Left ventricle myocardium inferior (tissue), 1 donor: ENCODE results near the gene KCNJ13. TPM values are rescaled to one million over a fixed set of nuclear protein-coding genes. Genes with fewer than 3 reads are reported as not detected.

Source experiments
- DNase-seq: peaks from one replicate; pipeline ENCODE4 v3.0.0-alpha.2; 2020
- H3K27ac ChIP-seq: fragments of 200-600 bp; replicated peaks from 2 replicates; pipeline ENCODE4 v1.8.0; 2021
- H3K27me3 ChIP-seq: fragments of 200-600 bp; 2 replicates; pipeline ENCODE4 v1.8.0; 2021; ENCODE audit warnings: low read depth
- H3K36me3 ChIP-seq: fragments of 200-600 bp; 2 replicates; pipeline ENCODE4 v1.8.0; 2021
- H3K4me1 ChIP-seq: fragments of 200-600 bp; 2 replicates; pipeline ENCODE4 v1.8.0; 2021
- H3K4me3 ChIP-seq: fragments of 200-600 bp; 2 replicates; pipeline ENCODE4 v1.8.0; 2021; ENCODE audit warnings: mild to moderate bottlenecking, moderate library complexity
- H3K9me3 ChIP-seq: fragments of 200-600 bp; replicated peaks from 2 replicates; pipeline ENCODE4 v1.8.0; 2021
- CTCF ChIP-seq: fragments of 200-600 bp; IDR thresholded peaks from 2 replicates; pipeline ENCODE4 v1.8.0; 2021; ENCODE audit warnings: antibody characterized with exemption, mild to moderate bottlenecking, borderline replicate concordance
- intact Hi-C: fragments of 100-400 bp; cut with micrococcal nuclease; formaldehyde crosslinking; loops from one replicate; pipeline ENCODE4 v1.11.0; 2022
- total RNA-seq: library from RNA; stranded (reverse); fragmentation: NEBNext Ultra II Directional; extraction: Animal tissue kit (Norgen Biotek cat#: 25700); gene quantifications from one replicate; pipeline ENCODE4 v1.2.1, GENCODE V29; 2021
- donor health status: DM: no; HTN: yes; CAD: no; lungs with severe emphysema.

KCNJ13 gene
- total RNA-seq, 1 donor from 2014 or later: not detected

DNA sequence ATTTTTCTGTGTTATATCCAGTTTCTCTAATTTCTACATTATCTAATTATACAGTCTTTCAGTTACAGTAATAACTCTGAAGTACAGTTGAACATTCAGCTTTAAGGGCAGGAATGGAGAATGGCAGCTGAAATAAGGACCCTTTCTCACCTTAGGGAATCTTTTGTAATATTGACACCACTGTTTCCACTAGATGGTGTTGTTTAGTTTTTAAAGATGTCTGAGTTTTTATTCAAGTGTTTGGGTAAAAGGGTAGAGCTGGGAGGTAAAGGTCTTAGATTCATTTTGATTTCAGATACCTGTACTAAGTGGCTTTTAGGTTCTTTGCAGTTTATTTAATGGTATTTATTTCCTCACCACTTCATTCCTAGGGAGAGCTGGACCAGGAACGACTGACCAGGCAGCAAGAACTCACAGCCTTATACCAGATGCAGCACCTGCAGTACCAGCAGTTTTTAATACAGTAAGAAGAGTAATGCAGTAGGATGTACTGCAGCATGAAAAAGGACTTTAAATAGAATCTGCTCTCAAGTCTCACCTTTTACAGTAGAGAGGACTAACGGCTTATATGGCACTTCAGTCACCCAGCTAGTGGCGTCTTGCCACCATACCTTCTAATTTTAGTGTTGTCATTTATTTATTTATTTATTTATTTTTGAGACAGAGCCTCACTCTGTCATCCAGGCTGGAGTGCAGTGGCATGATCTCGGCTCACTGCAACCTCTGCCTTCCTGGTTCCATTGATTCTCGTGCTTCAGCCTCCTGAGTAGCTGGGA, 33.2 kb upstream of the KCNJ13 start:
- peak; percentile 17 for DNase-seq
- intact Hi-C loops: no loop called here
- peak overlapping the region; percentile 62 for H3K27ac ChIP-seq

DNA sequence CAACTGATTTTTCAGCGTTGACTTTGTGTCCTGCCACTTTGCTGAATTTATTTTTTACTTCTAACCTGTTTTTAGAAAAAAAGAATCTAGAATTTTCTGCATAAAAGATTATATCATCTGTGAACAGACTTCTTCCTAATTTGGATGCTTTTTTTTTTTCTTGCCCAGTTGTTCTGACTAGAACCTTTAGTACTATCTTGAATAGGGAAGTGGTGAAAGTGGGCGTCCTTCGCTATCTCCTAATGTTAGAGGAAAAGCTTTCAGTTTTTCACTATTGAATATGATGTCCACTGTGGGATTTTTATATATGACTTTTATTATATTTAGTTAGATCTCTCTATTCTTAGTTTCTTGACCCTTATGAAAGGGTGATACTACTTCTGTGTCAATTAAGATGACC, 25.7 kb upstream of the KCNJ13 start:
- DNase-seq: no peak
- Histone ChIP-seq H3K36me3 (peaks cover 41% of the 10 kb centered on the region), H3K27ac (no peak overlapping the region), H3K4me1 (no peaks in the 10 kb centered on the region), H3K9me3 (peaks cover 17% of the 10 kb centered on the region), H3K27me3 (no peaks in the 10 kb centered on the region), H3K4me3 (no peak overlapping the region)
- TF ChIP-seq CTCF: no peak
- intact Hi-C loops: no loop called here

More for the DNA sequence above, 33.2 kb upstream of the KCNJ13 start:
- Histone ChIP-seq H3K9me3 (no peaks in the 10 kb centered on the region), H3K4me3 (no peak overlapping the region), H3K4me1 (peaks cover 20% of the 10 kb centered on the region), H3K27me3 (no peaks in the 10 kb centered on the region), H3K36me3 (peaks cover 78% of the 10 kb centered on the region)
- TF ChIP-seq CTCF: no peak

DNA sequence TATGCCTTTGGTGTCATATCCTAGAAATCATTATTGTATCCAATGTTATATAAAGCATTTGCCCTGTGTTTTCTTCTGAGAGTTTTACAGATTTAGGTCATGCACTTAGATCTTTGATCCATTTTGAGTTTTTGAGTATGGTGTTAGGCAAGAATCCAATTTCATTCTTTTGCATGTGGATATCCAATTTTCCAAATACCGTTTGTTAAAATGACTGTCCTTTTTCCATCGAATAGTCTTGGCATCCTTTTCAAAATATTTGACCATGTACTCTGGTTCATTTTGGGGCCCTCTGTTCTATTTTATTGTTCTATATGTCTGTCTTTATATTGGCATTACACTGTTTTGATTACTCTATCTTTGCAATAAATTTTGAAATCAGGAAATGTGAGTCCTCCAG, 23.8 kb upstream of the KCNJ13 start:
- Histone ChIP-seq H3K27me3 (no peaks in the 10 kb centered on the region), H3K4me3 (no peak overlapping the region), H3K27ac (no peak overlapping the region), H3K4me1 (no peaks in the 10 kb centered on the region), H3K36me3 (peaks cover 52% of the 10 kb centered on the region), H3K9me3 (peaks cover 17% of the 10 kb centered on the region)
- TF ChIP-seq CTCF: no peak
- intact Hi-C loops: no loop called here
- no peak for DNase-seq

DNA sequence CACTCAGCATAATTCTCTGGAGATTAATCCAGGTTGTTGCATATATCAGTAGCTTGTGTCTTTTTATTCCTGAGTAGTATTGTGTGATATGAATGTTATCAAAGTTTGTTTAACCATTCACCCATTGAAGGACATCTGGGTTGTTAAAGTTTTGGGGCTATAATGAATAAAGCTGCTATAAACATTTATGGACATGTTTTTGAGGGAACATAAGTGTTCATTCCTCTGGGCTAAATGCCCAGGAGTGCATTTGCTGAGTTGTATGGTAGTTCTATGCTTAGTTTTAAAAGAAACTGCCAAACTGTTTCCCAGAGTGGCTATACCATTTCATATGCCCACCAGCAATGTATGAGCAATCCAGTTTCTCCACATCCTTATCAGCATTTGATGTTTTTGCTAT, 21.8 kb upstream of the KCNJ13 start:
- Histone ChIP-seq H3K9me3 (peaks cover 17% of the 10 kb centered on the region), H3K4me1 (no peaks in the 10 kb centered on the region), H3K27ac (no peak overlapping the region), H3K4me3 (no peak overlapping the region), H3K27me3 (no peaks in the 10 kb centered on the region), H3K36me3 (peaks cover 72% of the 10 kb centered on the region)
- intact Hi-C loops: no loop called here
- no peak for DNase-seq
- TF ChIP-seq CTCF: no peak

DNA sequence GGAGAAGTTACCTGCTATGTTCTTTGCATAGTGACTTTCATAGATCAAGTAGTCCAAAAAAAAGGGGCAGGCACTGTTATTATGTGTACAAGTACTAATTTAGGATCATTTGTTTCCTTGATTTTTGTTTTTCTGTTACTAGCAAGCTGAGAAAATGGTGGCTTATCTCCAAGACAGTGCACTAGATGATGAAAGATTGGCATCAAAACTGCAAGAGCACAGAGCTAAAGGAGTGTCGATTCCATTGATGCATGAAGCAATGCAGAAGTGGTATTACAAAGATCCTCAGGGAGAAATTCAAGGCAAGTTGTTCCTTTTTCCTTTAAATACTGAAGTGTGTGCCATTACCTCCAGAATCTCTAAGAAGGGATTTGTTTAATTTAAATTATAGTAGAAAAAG, 19.6 kb upstream of the KCNJ13 start:
- no peak for TF ChIP-seq CTCF

More for the DNA sequence above, 19.6 kb upstream of the KCNJ13 start:
- no peak for DNase-seq
- intact Hi-C loops: no loop called here
- Histone ChIP-seq H3K27me3 (no peaks in the 10 kb centered on the region), H3K27ac (no peak overlapping the region), H3K9me3 (no peaks in the 10 kb centered on the region), H3K4me1 (no peaks in the 10 kb centered on the region), H3K36me3 (peaks cover 77% of the 10 kb centered on the region), H3K4me3 (no peak overlapping the region)
